NCI-H2107 treated with DMSO at 0.1 percent for 48 hours (cell line): ENCODE measurements around the gene DSTN.

Source experiments
- DNase-seq: peaks from one replicate; lab custom pipeline; 2025; ENCODE audit not compliant: unreplicated experiment; lab: John Stamatoyannopoulos, UW

DSTN gene

DNA sequence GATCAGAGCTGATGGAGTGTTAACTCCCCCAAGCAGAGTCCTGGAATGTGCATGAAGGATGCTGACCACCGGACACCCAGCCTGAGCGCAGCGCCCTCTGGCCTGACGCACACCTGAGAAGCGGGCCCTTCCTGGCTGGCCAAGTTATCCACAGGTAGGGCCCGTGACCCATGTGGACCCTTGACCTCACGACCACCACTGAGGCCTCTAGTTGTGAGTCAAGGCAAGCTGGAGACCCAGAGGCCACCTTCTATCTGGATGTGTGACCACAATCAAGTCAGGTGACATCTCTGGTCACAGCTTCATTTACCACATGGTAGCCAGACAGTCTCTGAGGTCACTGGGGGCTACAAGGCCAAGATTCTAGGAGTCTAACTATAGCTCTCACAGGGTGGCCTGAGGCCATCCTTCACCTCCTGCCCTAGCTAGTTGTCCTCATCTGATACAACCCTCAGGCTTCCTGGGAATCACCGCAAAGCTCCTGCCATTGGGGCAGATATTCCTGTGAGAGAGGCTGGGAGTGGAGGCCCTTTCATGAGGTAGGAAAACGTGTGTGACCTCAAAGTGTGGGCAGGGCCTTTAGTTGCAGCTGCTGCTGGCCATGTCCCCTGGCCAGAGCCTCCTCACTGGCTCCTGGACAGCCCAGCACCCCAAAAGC, 53.1 kb downstream of the DSTN start:
- no peak for DNase-seq

DNA sequence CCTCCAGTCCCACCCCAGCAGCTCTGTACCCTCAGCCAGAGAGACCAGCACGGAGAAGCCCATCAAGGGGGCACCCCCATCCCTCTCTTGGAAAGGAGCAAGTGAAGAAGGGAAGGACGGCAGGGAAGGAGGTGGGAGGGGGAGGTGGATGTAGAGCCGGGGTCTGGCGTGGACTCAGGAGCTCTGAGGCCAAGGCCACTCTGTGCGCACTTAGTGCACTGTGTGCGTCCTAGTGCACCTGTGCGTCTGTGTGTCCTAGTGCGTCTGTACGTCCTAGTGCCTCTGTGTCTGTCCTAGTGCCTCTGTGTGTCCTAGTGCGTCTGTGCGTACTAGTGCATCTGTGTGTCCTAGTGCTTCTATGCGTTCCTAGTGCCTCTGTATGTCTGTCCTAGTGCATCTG, 54.2 kb downstream of the DSTN start:
- DNase-seq = no peak

DNA sequence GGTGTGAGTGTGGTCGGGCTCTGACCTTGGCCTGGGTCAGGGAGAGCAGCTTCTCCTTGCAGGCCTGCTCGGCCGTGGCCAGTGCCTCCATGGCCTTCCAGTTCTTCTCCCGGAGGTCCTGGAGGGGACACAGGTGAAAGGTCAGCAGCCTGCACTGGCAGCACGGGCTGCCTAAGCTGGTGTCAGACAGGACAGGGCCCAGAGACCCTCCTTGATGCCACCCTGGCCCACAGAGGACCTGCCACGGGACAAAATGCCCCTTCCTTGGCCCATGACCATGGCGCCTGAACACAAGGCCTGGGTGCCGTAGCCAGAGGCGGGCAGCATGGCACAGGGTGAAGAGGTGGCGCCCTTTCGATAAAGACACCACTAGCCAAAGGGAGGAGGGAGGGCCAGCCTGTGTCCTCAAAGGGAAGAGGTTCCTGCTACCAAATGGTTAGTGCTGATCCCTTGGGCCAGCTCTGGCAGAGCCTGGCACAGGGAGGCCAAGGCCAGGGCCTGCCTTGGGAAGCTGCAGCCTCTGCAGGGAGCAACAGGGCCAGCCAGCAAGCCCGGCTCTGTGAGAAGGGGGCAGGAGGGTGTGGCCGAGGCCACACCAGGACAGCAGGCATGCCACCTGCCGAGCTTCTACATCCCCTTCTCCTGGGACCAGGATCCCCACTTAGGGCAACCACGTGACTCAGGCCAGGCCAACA, 54.8 kb downstream of the DSTN start:
- DNase-seq = no peak

GRCh38 chr20:17625246-17626051, 55.6 kb downstream of the DSTN start:
- DNase-seq = no peak

DNA sequence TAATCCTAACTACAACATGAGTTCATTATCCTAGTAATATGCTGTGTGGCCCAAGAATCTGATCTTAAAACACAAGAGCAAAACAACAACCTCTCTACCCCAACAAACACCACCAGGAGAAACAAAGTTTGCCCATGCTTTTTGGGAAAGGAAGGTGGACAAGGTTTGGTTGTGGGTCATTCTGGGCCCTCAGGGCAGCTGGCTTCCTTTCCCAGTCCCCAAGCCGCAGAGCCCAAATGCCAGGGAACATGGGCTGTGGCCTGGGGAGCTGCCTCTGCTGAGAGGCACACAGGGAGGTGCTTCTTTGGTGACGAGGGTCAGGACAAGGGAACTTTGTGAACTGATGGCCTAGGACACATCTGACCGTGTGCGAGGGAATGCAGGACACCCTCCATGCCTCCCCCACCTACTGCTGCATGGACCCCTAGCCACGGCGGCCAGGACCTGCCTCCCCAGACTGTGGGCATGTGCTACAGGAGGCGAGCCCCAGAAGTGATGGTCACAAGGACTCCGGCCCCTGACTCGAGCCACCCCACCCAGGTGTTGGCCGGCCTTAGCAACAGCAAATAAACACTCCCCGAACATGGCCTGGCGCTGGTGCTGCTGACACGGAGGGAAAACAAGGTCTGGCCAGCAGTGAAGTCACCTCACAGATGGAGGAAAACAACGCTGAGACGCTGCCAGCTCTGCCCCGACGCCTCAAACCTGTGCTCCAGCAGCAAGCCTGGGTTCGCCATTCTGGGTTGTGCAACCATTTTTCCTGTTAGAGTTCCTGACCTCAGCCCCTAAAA, 56.5 kb downstream of the DSTN start:
- no peak for DNase-seq

DNA sequence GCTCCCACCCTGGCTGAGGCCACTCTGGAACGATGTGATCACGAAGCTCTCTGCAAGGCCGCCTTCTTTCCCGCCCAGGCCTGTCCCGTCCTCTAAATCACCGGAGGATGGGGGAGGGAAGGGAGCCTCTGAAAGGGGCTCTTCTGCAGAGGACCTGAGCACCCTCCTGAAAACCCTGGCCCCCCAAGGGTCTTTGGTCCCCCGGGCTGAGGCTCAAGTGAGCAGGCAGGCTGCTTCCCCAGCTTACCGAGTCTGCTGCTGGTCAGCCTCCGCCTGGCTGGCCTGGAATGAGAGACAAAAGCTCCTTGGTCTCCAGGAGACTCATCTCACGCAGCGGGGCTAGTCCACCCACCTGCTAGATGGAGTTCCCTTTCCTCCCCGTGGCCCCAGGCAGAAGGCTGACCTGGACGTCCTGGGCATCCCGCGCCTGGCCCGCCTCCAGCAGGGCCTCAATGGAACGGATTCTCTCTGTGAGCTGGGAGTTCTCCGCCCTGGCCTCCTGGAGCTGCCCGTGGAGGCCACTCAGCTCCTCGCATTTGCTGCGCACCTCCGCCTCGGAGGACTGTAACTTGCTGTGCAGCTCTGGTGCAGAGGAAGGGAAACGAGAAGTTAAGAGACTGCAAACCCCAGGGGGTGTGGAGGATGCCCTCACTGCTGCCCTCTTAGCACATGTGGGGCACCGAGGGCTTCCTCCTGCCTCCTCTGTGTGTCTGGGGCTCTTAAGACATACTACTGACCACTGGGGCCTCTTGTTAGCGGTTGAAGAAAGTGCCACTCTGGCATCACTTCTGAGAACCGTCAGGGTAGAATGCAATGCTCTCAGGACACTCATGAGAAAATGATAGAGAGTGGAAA, 57.5 kb downstream of the DSTN start:
- DNase-seq = no peak

GRCh38 chr20:17628101-17628841, 58.4 kb downstream of the DSTN start:
- DNase-seq = no peak

DNA sequence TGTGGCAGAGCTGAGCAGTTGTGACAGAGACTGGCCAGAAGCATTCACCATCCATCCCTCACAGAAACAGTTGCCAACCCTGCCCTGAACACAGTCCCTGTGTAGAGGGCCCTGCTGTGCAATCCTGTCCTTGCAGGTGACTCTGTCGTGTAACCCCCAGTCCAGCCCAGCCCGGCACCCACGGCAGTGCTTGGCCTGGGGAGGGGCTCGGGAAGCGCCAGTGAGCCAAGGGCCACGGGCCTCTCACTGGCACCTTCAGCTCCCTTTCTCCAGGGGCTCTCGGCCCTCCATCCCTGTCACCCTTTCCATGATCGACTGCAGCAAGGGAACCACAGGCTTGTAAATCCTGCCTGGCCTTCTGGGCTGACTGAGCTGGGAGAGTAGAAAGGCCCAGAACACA, 59.1 kb downstream of the DSTN start:
- DNase-seq = no peak

GRCh38 chr20:17629678-17630089, 59.8 kb downstream of the DSTN start:
- DNase-seq = no peak

- no peak for DNase-seq
These were observed 60.4 kb downstream of the DSTN start for GRCh38 chr20:17630151-17630805.

- no peak for DNase-seq
These were observed 60.9 kb downstream of the DSTN start for GRCh38 chr20:17630806-17631195.

GRCh38 chr20:17631576-17632319, 61.9 kb downstream of the DSTN start:
- no peak for DNase-seq

DNA sequence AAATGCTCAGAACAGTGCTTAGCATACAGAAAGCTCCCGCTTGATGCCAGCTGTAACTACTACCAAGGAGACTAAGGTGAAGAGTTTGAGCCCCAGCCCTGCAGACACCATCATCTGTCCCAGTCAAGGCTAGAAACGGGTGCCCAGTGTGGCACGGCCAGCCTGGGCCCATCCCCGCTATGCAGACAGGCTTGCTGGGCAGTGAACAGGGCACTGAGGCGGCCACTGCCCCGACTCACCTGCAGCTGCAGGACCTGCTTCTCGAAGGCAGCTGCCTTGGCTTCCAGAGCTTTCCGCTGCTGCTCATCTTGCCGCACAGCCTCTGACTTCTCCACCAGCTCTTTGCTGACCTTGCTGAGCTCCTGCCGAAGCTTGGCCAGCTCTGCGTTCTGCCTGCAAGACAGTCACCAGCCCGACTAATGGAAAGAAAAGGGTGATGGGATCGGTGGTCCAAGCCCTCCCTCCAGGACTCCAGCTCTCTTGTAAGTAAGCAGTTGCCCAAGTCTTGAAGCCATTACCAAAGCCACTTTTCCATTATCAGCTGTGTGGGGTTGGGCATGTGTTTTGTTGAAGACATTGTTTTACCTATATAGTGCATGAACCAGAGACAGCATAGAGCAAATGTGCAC, 63.5 kb downstream of the DSTN start:
- no peak for DNase-seq

DNA sequence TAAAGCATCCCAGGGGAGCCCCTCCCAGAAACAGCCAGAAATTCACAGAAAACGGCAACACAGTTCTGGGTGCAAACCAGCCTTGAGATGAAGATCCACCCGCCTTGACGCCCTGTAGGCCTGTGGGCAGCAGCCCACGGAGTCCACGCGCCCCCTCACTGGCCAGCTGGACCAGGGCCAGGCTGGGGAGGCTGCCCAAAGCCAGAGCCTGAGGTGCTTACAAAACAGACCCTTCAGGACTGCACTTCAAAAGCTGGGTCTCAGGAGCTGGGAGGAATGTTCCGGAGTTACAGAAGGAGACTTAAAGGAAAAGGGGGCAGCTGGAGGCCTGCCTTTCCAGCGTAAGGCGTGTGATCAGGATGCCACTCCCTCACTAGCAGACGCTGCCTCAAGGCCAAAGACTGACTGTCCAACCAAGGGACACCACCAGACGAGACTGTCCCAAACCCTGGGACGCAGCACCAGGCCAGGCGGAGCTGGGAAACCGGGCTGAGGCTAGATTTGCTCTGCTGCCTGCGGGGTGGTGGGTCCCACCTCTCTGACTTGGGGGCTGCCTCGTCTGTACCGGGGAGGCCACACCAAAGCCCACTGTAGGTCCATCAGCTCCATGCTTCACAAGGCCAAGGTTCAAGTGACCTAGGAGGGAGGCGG, 64.1 kb downstream of the DSTN start:
- no peak for DNase-seq

GRCh38 chr20:17634661-17635331, 64.9 kb downstream of the DSTN start:
- no peak for DNase-seq

DNA sequence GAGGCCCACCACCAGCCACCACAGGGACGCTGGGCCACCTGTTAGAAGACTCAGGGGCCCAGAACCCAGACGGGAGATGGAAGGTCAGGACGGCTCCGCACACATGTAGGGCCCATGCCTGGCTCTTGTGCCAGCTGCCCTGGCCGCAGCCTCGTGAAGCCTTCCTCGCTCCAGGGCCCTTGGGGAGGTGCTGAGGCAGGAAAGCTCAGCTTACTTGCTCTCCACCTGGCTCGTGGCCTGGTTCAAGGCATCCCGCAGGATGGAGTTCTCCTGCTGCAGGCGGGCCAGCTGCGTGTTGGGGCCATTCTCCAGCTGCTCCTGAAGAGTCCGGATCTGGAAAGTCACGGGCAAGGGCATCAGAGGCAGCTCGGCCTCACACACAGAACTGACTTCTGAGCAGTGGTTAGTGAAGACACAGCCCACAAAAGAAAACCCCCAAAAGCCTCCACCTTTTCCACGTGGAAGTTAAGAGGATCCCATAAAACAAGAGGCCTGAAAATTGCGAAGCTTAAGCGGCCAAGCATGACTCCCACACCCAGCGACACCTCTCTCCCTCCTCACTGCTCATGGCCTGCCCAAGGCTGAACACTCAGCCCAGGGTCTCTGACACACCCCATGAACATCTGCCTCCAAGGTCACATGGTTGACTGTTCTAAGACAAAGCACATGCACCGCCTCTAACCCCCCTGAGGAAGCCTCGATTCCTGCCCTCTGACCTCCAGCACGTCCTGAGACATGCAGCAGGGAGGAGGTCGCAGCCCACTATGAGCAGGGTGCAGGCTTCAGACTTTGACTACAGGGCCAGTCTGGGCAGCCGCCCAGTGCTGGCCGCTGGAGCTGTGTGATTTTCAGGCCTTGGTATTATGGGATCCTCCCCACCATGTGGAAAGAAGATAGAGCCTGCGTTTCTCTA, 65.7 kb downstream of the DSTN start:
- no peak for DNase-seq
